ENCODE data around the gene ZNF423. TPM values are rescaled to one million over a fixed set of nuclear protein-coding genes. Genes with fewer than 3 reads are reported as not detected.

Gene ZNF423
- total RNA-seq, 3 donors from 2014 or later (not counting 1 experiment from before 2014, with no cell fraction given), result not detected

DNA sequence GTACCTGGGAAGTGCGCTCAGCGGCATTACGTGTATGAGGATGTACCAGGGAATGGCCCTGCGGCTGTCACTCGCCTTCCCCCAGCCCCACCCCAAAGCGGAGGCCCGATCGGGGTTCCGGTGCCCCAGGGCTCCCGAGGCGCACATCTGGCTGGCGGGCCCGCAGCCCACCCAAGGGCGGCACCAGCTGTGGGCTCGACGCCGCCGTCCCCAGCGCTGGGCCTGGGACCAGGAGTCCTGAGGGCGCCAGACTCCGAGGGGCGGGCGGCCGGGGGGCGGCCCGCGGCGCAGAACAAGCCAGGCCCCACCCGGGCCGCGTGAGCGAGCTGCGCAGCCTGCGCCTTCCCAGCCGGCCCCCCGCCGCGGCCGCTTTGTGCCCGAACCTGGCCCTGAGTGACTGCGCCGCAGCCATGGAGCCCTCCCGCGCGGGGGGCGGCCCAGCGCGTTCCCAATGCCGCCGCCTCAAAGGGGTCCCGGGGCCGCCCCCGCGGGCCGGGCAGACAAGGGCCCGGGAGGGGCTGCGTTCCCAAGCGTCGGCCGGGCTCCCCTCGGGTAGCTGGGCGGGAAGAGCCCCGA is 17.4 kb downstream of the ZNF423 start:
- Histone ChIP-seq H3K36me3 (ENCODE audit: control insufficient read depth, insufficient read depth, low read length) (no peaks in the 10 kb centered on the region), H3K4me1 (ENCODE audit: control insufficient read depth, insufficient read depth, low read length) (no peaks in the 10 kb centered on the region), H3K27me3 (ENCODE audit: control insufficient read depth, insufficient read depth, low read length) (no peaks in the 10 kb centered on the region), H3K4me3 (ENCODE audit: low read length) (no peak overlapping the region), H3K9me3 (ENCODE audit: control insufficient read depth, insufficient read depth, low read length) (no peaks in the 10 kb centered on the region), H3K27ac (ENCODE audit: low read length) (no peak overlapping the region)
- peaks cover 24 to 34% of the 10 kb centered on the region in 2 donors for H3K27me3 Mint-ChIP-seq (ENCODE audit: low read depth in 2 of 2)
- no peak overlapping the region for H3K4me3 Mint-ChIP-seq
- ATAC-seq (no peak), DNase-seq (no peak)
- intact Hi-C loops (cut with micrococcal nuclease), result no loop called here
- 14% methylated on average over 63 of the region's 63 CpGs for WGBS (ENCODE audit: insufficient coverage)
- no peaks in the 10 kb centered on the region for H3K9me3 Mint-ChIP-seq
- TF ChIP-seq, protein P1, sequence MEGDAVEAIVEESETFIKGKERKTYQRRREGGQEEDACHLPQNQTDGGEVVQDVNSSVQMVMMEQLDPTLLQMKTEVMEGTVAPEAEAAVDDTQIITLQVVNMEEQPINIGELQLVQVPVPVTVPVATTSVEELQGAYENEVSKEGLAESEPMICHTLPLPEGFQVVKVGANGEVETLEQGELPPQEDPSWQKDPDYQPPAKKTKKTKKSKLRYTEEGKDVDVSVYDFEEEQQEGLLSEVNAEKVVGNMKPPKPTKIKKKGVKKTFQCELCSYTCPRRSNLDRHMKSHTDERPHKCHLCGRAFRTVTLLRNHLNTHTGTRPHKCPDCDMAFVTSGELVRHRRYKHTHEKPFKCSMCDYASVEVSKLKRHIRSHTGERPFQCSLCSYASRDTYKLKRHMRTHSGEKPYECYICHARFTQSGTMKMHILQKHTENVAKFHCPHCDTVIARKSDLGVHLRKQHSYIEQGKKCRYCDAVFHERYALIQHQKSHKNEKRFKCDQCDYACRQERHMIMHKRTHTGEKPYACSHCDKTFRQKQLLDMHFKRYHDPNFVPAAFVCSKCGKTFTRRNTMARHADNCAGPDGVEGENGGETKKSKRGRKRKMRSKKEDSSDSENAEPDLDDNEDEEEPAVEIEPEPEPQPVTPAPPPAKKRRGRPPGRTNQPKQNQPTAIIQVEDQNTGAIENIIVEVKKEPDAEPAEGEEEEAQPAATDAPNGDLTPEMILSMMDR (IDR thresholded peaks at IDR 0.05), result no peak
- H3K4me1 Mint-ChIP-seq, result no peaks in the 10 kb centered on the region
- H3K27ac Mint-ChIP-seq, result no peak overlapping the region
- no peaks in the 10 kb centered on the region for H3K36me3 Mint-ChIP-seq

GRCh38 chr16:49837688-49838410 is 18.1 kb downstream of the ZNF423 start:
- TF ChIP-seq, protein P1 (IDR thresholded peaks at IDR 0.05), result no peak
- no peaks in the 10 kb centered on the region for H3K27me3 ChIP-seq (ENCODE audit: control insufficient read depth, insufficient read depth, low read length)
- H3K4me1 Mint-ChIP-seq, result no peaks in the 10 kb centered on the region
- no peaks in the 10 kb centered on the region for H3K9me3 ChIP-seq (ENCODE audit: control insufficient read depth, insufficient read depth, low read length)
- H3K36me3 ChIP-seq (ENCODE audit: control insufficient read depth, insufficient read depth, low read length), result no peaks in the 10 kb centered on the region
- no peak overlapping the region for H3K4me3 Mint-ChIP-seq
- intact Hi-C loops (cut with micrococcal nuclease), result no loop called here
- H3K27ac Mint-ChIP-seq, result no peak overlapping the region
- H3K27ac ChIP-seq (ENCODE audit: low read length), result no peak overlapping the region
- 82% methylated on average over 17 of the region's 17 CpGs for WGBS (ENCODE audit: insufficient coverage)
- DNase-seq (no peak), ATAC-seq (no peak)
- H3K4me3 ChIP-seq (ENCODE audit: low read length), result no peak overlapping the region
- no peaks in the 10 kb centered on the region for H3K9me3 Mint-ChIP-seq
- no peaks in the 10 kb centered on the region for H3K4me1 ChIP-seq (ENCODE audit: control insufficient read depth, insufficient read depth, low read length)
- no peaks in the 10 kb centered on the region for H3K36me3 Mint-ChIP-seq
- H3K27me3 Mint-ChIP-seq (ENCODE audit: low read depth in 2 of 2), result peaks cover 24 to 34% of the 10 kb centered on the region in 2 donors

DNA sequence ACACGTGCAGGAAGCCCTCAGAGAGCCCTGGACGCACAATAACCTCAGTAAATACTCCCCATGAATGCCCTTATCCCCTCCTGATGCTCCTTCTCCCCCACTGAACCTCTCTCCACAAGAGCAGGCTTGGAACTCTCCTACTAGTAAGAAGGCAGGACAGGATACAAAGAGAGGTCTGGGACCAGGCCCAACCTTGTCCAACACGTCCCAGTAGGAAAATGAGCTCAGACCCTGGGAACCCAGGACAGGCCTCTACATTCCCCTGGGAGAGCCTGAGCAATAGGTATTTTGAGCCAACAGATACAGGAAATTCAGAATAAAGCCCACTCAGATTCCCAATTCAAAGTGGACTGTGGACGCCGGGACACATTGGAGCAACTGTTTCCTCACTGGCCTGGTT is 19.2 kb downstream of the ZNF423 start:
- intact Hi-C loops (cut with micrococcal nuclease), result no loop called here
- H3K27me3 Mint-ChIP-seq (ENCODE audit: low read depth in 2 of 2), result peaks cover 22 to 31% of the 10 kb centered on the region in 2 donors
- TF ChIP-seq, protein P1 (IDR thresholded peaks at IDR 0.05), result no peak

More for the DNA sequence above, 19.2 kb downstream of the ZNF423 start:
- Mint-ChIP-seq H3K27ac (no peak overlapping the region), H3K9me3 (no peaks in the 10 kb centered on the region), H3K4me3 (no peak overlapping the region), H3K4me1 (no peaks in the 10 kb centered on the region), H3K36me3 (no peaks in the 10 kb centered on the region)
- Histone ChIP-seq H3K4me3 (ENCODE audit: low read length) (no peak overlapping the region), H3K9me3 (ENCODE audit: control insufficient read depth, insufficient read depth, low read length) (no peaks in the 10 kb centered on the region), H3K27me3 (ENCODE audit: control insufficient read depth, insufficient read depth, low read length) (no peaks in the 10 kb centered on the region), H3K4me1 (ENCODE audit: control insufficient read depth, insufficient read depth, low read length) (no peaks in the 10 kb centered on the region), H3K27ac (ENCODE audit: low read length) (no peak overlapping the region), H3K36me3 (ENCODE audit: control insufficient read depth, insufficient read depth, low read length) (no peaks in the 10 kb centered on the region)
- ATAC-seq (no peak), DNase-seq (no peak)
- WGBS (ENCODE audit: insufficient coverage), result 87% methylated on average over 5 of the region's 5 CpGs
